H1 (cell line): ENCODE results near the gene ABLIM1. TPM values are rescaled to one million over a fixed set of nuclear protein-coding genes. Genes with fewer than 3 reads are reported as not detected.

Experiments
- polyA plus RNA-seq, 7 experiments: library from polyadenylated mRNA; depleted of rRNA in 3 of 7; stranded (reverse) in 5 of 7; unstranded in 2 of 7; fragments of >200 nt in 5 of 7; fragments of 200-250 nt in 2 of 7; gene quantifications; 1 replicate in 5 of 7; 2 replicates in 1 of 7; 4 replicates in 1 of 7; pipeline versions ENCODE4 v1.2.1 to v1.2.3, GENCODE V29; 2011 to 2013; ENCODE audit warnings: missing spikeins in 2 of 7, mixed read lengths in 2 of 7
- total RNA-seq: library from RNA; stranded (reverse); fragmentation: NEBNext Ultra II Directional; extraction: Animal tissue kit (Norgen Biotek cat#: 25700); gene quantifications from 2 replicates; pipeline ENCODE4 v1.2.1, GENCODE V29; 2021
- TF ChIP-seq, protein P1 (sequence below): fragments of 300-600 bp; sonication (generic); IDR thresholded peaks from 2 replicates; pipeline ENCODE4 v1.7.1; 2012; ENCODE audit warnings: low read length, moderate library complexity, mild to moderate bottlenecking, inconsistent platforms; ENCODE audit not compliant: insufficient replicate concordance

ABLIM1 gene
- total and polyA plus RNA-seq, 2 of the 8 experiments (the other 6 are each of a cell fraction or from before 2014, with no cell fraction given), result 51.2 to 51.7 TPM

DNA sequence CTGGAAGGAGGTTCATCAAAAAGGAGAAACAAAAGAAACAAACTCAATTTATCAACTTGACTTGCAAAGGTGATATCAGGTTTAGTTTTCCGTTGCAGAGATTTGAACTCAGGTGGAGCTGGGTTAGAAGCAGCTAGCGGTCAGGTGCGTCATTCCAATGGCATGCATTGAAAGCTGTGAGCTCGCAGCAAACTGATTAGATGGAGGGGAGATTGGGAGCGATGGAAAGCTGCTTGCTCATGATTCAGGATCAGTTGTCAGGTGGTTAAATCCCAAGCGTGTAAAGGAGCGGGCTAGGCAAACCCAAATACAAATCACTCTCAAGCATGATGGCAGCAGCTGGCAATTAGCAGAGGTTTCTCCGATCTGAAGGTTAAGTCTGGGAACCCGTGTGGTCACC is 204.5 kb downstream of the ABLIM1 start (continued):
- TF ChIP-seq, protein P1, sequence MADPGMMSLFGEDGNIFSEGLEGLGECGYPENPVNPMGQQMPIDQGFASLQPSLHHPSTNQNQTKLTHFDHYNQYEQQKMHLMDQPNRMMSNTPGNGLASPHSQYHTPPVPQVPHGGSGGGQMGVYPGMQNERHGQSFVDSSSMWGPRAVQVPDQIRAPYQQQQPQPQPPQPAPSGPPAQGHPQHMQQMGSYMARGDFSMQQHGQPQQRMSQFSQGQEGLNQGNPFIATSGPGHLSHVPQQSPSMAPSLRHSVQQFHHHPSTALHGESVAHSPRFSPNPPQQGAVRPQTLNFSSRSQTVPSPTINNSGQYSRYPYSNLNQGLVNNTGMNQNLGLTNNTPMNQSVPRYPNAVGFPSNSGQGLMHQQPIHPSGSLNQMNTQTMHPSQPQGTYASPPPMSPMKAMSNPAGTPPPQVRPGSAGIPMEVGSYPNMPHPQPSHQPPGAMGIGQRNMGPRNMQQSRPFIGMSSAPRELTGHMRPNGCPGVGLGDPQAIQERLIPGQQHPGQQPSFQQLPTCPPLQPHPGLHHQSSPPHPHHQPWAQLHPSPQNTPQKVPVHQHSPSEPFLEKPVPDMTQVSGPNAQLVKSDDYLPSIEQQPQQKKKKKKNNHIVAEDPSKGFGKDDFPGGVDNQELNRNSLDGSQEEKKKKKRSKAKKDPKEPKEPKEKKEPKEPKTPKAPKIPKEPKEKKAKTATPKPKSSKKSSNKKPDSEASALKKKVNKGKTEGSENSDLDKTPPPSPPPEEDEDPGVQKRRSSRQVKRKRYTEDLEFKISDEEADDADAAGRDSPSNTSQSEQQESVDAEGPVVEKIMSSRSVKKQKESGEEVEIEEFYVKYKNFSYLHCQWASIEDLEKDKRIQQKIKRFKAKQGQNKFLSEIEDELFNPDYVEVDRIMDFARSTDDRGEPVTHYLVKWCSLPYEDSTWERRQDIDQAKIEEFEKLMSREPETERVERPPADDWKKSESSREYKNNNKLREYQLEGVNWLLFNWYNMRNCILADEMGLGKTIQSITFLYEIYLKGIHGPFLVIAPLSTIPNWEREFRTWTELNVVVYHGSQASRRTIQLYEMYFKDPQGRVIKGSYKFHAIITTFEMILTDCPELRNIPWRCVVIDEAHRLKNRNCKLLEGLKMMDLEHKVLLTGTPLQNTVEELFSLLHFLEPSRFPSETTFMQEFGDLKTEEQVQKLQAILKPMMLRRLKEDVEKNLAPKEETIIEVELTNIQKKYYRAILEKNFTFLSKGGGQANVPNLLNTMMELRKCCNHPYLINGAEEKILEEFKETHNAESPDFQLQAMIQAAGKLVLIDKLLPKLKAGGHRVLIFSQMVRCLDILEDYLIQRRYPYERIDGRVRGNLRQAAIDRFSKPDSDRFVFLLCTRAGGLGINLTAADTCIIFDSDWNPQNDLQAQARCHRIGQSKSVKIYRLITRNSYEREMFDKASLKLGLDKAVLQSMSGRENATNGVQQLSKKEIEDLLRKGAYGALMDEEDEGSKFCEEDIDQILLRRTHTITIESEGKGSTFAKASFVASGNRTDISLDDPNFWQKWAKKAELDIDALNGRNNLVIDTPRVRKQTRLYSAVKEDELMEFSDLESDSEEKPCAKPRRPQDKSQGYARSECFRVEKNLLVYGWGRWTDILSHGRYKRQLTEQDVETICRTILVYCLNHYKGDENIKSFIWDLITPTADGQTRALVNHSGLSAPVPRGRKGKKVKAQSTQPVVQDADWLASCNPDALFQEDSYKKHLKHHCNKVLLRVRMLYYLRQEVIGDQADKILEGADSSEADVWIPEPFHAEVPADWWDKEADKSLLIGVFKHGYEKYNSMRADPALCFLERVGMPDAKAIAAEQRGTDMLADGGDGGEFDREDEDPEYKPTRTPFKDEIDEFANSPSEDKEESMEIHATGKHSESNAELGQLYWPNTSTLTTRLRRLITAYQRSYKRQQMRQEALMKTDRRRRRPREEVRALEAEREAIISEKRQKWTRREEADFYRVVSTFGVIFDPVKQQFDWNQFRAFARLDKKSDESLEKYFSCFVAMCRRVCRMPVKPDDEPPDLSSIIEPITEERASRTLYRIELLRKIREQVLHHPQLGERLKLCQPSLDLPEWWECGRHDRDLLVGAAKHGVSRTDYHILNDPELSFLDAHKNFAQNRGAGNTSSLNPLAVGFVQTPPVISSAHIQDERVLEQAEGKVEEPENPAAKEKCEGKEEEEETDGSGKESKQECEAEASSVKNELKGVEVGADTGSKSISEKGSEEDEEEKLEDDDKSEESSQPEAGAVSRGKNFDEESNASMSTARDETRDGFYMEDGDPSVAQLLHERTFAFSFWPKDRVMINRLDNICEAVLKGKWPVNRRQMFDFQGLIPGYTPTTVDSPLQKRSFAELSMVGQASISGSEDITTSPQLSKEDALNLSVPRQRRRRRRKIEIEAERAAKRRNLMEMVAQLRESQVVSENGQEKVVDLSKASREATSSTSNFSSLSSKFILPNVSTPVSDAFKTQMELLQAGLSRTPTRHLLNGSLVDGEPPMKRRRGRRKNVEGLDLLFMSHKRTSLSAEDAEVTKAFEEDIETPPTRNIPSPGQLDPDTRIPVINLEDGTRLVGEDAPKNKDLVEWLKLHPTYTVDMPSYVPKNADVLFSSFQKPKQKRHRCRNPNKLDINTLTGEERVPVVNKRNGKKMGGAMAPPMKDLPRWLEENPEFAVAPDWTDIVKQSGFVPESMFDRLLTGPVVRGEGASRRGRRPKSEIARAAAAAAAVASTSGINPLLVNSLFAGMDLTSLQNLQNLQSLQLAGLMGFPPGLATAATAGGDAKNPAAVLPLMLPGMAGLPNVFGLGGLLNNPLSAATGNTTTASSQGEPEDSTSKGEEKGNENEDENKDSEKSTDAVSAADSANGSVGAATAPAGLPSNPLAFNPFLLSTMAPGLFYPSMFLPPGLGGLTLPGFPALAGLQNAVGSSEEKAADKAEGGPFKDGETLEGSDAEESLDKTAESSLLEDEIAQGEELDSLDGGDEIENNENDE, result no peak
- TF ChIP-seq, all 59 proteins: peak for 0
